Islet of Langerhans (tissue), 1 donor: ENCODE measurements around the gene NFX1.

Source experiments
- FAIRE-seq: peaks from one replicate; lab custom pipeline; 2011; peaks lifted over from hg19 to GRCh38; lab: Jason Lieb, UNC

The NFX1 gene

DNA sequence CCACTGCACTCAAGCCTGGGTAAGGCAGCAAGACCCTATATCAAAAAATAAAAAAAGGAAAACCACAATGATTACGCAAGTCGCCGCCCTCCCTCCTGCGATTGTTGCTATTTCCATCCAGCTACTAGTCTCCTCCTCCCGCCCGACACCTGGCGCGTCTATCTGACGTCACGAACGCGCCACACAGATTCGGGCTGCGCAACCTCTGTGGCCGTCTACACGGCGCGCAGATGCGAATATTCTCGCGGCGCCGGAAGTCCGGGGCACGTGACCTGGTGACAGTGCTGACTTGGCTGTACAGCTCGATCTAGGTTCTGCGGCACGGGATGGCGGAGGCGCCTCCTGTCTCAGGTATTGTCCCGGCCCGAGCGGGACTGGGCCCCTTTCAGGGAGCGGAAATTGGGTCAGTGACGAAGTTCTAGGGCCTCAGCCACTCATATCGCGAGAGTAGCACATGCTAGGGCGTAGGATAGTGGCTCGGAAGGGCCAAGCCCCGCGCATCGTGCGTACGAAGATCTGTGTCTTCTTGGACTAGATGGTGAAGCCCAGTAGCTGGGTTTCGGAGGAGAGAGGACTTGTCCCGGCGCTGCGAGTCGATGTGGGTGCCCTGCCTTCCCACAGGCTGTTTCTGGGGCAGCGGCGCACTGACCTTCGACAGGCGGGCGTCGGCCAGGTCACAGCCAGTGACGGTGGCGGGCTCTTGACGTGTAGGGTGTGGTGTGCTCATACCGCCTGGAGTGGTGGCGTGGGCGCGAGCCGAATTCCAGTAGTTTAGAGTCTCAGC lies at the start of gene NFX1:
Gene NFX1 (plus strand): TSS at position 270 of the 784 bp plus-strand sequence. CDS start 57 bp downstream, at position 327.
- FAIRE-seq: no peak

GRCh38 chr9:33241298-33241697 lies 49.0 kb upstream of the NFX1 start:
- no peak for FAIRE-seq

- no peak for FAIRE-seq
Measured at GRCh38 chr9:33242609-33243134, 47.6 kb upstream of the NFX1 start.

DNA sequence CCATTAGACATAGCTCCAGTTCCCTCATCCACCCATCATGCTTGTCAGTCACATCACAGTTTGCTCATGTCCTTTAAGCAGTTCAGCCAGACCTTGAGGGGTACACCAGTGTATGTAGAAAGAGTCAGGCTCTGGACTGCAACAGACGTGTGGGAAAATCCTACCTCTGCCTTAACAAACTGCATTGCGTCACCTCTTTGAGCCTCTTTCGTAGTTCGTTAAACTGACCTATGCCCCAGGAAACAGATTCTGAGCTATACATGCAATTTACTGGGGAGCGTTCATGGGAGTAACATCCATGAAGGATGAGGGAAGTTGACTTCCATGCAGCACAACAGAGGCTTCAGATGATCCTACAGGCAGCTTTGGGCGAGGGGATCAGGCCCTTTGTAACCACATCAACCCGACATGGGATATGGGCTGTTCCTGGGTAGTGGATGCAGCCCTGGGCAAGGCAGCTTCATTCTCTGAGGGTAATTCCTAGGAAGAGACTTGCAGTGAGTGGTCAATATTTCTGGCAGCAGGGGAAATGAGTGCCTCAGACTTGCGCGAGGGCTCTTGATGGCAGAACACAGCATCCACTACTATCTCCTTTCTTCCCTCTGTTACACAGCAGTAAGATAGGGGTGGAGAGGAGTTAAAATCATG lies 46.1 kb upstream of the NFX1 start:
- FAIRE-seq: no peak

- no peak for FAIRE-seq
Measured at GRCh38 chr9:33245341-33245740, 45.0 kb upstream of the NFX1 start.

DNA sequence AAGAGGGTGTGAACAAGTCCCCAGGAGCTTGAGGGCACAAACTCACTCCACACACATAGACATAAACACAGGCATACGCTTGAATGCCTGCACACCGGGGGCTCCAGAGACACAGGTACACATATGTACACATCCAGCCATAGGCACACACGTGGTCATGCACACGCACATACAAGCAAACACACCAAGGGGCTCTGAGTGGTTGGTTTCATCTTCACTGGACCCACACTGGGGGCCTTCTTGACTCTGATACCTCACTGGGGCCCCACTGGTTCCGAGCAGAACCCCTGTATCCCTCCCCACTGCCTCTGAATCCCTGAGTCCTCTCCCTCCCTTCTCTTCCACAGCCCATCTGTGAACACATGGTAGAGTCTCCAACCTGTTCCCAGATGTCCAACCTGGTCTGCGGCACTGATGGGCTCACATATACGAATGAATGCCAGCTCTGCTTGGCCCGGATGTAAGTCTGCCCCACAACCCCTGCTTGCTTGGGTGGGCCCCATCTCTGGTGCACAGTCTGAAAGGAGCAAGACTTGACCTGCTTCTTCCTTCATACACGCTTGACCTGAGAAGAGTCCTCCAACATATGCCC lies 44.0 kb upstream of the NFX1 start:
- no peak for FAIRE-seq

- FAIRE-seq: no peak
Measured at GRCh38 chr9:33248606-33249005, 41.7 kb upstream of the NFX1 start.

DNA sequence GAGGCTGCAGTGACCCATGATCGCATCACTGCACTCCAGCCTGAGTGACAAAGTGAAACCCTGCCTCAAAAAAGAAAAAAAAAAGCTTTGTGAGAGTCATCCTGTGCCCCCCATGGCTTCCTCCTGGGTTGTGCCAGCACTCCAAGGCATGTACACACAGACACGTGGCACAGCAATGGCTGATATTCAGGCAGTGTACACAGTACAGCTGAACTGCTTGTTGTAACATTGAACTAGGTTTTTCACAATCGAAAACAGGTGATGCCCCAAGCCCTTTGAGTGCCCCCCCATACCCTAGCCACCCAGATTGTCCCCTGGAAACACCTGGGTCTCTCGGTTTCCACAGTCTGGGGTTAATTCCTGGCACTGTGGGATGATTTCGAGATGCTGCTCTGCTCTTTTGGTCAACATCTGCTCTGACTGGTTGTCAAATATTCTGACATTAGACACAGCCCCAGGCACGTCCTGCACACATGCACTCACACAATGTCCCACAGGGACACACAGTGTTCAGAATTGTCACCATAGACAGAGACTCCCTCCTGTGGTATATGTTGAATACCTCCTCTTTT lies 41.1 kb upstream of the NFX1 start:
- no peak for FAIRE-seq

DNA sequence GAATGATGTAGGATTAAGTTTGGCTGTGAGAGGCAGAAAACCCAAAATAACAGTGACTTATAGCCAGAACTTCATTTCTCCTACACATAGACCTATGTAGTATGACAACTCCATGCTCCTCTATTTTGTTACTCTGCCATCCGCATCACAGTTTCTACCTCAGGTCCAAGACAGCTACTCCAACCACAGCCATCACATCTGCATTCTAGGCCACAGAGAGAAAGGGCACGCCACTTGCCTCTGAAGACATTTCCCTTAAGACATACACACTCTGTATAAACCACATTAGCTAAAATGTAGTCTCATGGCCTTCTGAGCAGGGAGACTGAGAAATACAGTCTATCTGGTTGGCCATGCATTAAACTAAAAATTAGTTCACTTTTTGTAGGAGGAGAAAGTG lies 40.3 kb upstream of the NFX1 start:
- no peak for FAIRE-seq

DNA sequence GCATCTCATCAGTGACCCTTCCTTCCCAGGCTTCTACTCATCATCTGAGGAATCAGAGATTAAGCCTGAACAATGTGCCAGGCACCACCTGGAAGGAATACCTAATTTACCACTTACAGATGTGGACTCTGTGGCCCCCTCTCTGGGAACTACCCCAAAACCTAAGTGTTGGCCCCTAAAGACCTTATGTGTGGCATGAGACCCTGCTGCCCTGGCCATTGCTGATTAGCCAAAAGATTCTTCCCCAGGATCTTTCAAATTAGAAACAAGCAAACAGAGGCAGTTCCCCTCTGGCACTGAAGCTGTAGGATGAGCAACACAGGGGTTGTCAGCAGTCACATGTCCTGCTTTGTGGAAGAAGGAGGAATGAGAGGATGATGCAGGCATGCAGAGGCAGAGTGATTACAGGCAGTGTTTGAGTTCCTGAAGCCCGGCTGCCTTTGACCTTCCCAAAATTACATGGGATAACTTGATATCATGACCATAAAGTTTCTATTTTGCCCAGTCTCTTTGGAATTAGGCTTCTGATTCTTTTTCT lies 39.8 kb upstream of the NFX1 start:
- no peak for FAIRE-seq

DNA sequence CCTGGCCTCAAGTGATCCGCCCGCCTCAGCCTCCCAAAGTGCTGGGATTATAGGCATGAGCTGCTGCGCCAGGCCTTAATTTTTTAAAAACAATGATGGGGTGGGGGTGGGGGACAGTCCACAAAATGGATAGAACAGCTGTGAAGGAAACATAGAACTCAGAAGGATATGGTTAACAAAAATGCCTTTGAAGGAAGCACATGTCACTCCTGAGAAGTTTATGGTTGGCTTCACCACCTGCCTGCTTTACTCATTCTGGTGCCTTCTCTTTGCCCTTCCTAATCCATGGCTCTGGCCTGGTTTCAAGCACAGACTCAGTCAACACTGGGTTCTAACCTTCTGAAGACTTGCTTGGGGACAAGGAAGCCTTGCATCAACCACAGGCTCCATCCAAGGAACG lies 36.1 kb upstream of the NFX1 start:
- no peak for FAIRE-seq

GRCh38 chr9:33255014-33255413 lies 35.3 kb upstream of the NFX1 start:
- FAIRE-seq: no peak

DNA sequence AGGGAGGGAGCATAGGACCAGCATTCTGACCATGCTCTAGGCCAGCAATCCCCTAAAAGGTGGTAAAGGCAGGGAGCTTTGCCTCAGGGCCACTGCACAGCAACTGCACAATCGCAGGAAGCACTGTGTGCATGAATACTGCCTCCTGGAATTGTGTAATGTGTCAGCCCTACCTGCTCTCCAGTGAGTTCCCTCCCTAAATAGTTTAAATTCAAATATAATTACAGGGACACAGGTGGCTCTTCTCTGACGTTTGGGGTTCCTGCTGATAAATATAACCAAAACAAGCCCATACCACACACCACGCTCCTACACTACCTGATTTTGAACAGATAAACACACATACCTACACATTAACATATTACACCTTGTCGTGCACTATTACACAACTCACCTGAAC lies 34.8 kb upstream of the NFX1 start:
- FAIRE-seq: no peak

- no peak for FAIRE-seq
Measured at GRCh38 chr9:33256236-33256635, 34.1 kb upstream of the NFX1 start.

- FAIRE-seq: no peak
Measured at GRCh38 chr9:33257276-33257675, 33.0 kb upstream of the NFX1 start.

DNA sequence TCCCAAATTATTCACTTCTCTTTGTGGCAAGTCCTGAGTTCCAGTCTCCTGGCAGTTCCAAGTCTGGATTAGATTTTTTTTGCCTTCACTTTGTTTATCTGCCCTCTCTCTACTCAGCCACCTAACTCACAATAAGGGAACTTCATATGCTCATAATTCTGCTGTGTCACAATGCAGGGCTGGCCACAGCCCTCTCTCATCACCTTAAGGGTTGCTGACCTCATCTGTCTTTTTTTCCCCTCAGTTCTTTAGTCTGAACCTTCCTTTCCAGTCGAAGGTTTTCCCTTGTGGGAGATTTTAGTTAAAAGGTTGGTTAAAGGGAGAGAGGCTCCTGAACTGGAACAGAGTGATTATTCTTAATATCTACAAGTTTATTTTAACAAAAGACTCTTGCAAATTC lies 29.9 kb upstream of the NFX1 start:
- no peak for FAIRE-seq

- no peak for FAIRE-seq
Measured at GRCh38 chr9:33263131-33264002, 26.9 kb upstream of the NFX1 start.

DNA sequence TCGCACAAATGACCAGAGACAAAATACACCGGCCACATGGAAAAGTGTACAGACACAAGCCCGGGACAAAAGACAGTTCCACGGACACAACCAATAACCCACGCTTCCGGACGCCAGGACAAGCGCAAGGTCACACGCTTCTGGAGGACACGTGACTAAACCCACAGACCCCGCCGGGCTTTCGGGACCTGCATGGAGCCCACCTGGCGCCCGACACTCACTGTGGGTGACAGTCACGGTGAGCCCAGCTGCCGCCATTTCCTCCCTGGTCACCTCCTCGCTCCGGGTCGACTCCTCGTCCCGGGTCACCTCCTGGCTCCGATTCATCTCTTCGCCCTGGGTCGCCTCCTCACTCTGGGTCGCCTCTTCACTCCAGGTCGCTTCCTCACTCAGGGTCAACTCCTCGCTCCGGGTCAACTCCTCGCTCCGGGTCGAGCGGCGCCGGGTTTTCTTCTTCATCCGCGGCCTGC lies 26.3 kb upstream of the NFX1 start:
- FAIRE-seq: no peak

DNA sequence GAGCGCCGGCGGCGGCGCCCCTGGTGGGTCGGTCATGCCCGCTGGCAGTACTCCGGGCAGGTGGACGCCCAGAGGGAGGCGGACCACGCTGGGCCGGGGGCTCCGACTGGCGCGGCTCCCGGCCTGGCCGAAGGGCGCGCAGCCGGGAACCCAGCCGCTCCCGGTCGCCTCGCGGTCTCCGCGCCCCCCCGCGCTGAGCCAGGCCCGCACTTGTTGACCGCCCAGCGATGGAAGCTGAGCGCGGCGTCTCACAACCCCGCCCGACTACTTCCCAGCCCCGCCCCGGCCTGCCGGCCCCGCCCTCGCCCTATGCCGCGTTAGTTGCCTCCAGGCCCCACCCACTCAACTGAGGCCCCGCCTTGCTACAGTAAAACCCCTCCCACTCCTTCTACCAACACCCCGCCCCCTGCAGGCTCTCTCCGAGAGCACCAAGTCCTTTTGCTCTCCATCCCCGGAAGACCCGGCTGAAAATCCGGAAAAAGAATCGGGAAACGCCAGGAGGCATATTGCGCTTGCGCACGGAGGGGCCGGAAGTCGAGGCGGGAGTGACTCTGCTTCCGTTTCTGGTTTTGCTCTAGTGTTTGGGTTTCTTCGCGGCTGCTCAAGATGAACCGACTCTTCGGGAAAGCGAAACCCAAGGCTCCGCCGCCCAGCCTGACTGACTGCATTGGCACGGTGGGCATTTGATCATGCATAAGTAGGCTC lies 25.7 kb upstream of the NFX1 start, which contains the start of the genes BAG1 and CHMP5:
Gene BAG1 (minus strand): TSS at position 236 of the 705 bp plus-strand sequence.
Gene CHMP5 (plus strand): TSS at position 577 of the 705 bp plus-strand sequence. CDS start 30 bp downstream, at position 607.
- FAIRE-seq: peak; percentile 93

GRCh38 chr9:33265211-33265865 lies 25.0 kb upstream of the NFX1 start:
- no peak for FAIRE-seq
